GM21825 (cell line): ENCODE data around the gene ZNF407.

Source experiments
- ATAC-seq: cut with Tn5 transposase; IDR thresholded peaks from one replicate; pipeline ENCODE4 v1.9.1; 2021; ENCODE audit warnings: mild to moderate bottlenecking, moderate library complexity; ENCODE audit not compliant: unreplicated experiment

ZNF407 gene

GRCh38 chr18:74914648-74915047, 317.0 kb downstream of the ZNF407 start:
- no peak for ATAC-seq

- ATAC-seq = no peak
These were observed 319.2 kb downstream of the ZNF407 start for GRCh38 chr18:74916773-74917393.

- no peak for ATAC-seq
These were observed 320.7 kb downstream of the ZNF407 start for GRCh38 chr18:74918276-74918790.

GRCh38 chr18:74921057-74921820, 323.6 kb downstream of the ZNF407 start:
- ATAC-seq = no peak

- no peak for ATAC-seq
These were observed 328.4 kb downstream of the ZNF407 start for GRCh38 chr18:74926051-74926450.

- no peak for ATAC-seq
These were observed 330.7 kb downstream of the ZNF407 start for GRCh38 chr18:74928194-74928968.

GRCh38 chr18:74929110-74929509, 331.4 kb downstream of the ZNF407 start:
- no peak for ATAC-seq

- no peak for ATAC-seq
These were observed 332.9 kb downstream of the ZNF407 start for GRCh38 chr18:74930616-74931015.

GRCh38 chr18:74933930-74934329, 336.3 kb downstream of the ZNF407 start:
- no peak for ATAC-seq

- no peak for ATAC-seq
These were observed 337.8 kb downstream of the ZNF407 start for GRCh38 chr18:74935434-74935833.

- no peak for ATAC-seq
These were observed 338.7 kb downstream of the ZNF407 start for GRCh38 chr18:74936343-74936742.

- no peak for ATAC-seq
These were observed 339.6 kb downstream of the ZNF407 start for GRCh38 chr18:74937291-74937690.

GRCh38 chr18:74940856-74941255, 343.2 kb downstream of the ZNF407 start:
- no peak for ATAC-seq

GRCh38 chr18:74942319-74942910, 344.7 kb downstream of the ZNF407 start:
- ATAC-seq = peak; percentile 93

- ATAC-seq = no peak
These were observed 347.0 kb downstream of the ZNF407 start for GRCh38 chr18:74944676-74945075.

GRCh38 chr18:74945774-74946545, 348.3 kb downstream of the ZNF407 start:
- no peak for ATAC-seq

GRCh38 chr18:74946646-74947375, 349.1 kb downstream of the ZNF407 start:
- no peak for ATAC-seq

GRCh38 chr18:74947417-74947816, 349.7 kb downstream of the ZNF407 start:
- no peak for ATAC-seq

GRCh38 chr18:74947875-74948274, 350.2 kb downstream of the ZNF407 start:
- no peak for ATAC-seq

- ATAC-seq = no peak
These were observed 351.9 kb downstream of the ZNF407 start for GRCh38 chr18:74949611-74950010.
